ENCODE results near the gene FCRL2.

The FCRL2 gene

DNA sequence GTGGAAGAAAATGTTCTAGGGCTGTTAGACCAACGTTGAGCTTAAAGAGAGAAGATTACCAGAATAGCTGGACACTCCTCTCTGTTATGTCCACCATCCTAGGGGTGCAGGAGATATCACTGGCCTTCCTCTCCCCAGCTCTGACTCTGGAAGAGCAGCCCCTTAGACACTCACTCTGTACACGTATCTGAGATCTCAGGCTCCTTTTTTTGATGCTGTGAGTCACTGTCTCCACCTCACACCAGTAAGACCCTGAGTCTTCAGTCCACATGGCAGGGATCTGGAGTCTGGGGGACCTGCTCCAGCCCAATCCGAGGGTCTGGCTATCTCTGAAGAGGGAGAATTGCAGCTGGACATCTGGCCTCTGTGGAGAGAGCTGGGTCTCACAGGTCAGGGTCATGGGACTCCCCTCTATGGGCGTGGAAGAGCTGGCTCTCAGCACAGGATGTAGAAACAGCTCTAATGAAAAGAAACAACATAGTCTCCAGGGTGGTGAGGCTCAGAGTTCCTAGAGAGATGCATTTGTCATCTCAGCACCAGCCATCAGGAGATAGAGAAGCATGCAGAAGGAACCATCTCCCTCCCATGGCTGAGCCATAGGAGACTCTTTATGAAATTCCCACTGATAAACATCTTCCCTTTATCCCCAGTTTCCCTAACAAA is 79.8 kb downstream of the FCRL2 start:
- no peak overlapping the region for H3K9ac ChIP-seq
- H3K79me2 ChIP-seq = no peaks in the 10 kb centered on the region
- H3K36me3 ChIP-seq (ENCODE audit: control insufficient read depth, insufficient read depth, low read length) = no peaks in the 10 kb centered on the region
- no peak overlapping the region for H3K27ac ChIP-seq
- H2AFZ ChIP-seq = no peak overlapping the region
- no peaks in the 10 kb centered on the region for H3K27me3 ChIP-seq (ENCODE audit: control insufficient read depth, insufficient read depth, low read length)
- no peaks in the 10 kb centered on the region for H3K4me1 ChIP-seq
- no peak overlapping the region for H3K4me2 ChIP-seq (ENCODE audit: low read length)
- TF ChIP-seq, protein P1, sequence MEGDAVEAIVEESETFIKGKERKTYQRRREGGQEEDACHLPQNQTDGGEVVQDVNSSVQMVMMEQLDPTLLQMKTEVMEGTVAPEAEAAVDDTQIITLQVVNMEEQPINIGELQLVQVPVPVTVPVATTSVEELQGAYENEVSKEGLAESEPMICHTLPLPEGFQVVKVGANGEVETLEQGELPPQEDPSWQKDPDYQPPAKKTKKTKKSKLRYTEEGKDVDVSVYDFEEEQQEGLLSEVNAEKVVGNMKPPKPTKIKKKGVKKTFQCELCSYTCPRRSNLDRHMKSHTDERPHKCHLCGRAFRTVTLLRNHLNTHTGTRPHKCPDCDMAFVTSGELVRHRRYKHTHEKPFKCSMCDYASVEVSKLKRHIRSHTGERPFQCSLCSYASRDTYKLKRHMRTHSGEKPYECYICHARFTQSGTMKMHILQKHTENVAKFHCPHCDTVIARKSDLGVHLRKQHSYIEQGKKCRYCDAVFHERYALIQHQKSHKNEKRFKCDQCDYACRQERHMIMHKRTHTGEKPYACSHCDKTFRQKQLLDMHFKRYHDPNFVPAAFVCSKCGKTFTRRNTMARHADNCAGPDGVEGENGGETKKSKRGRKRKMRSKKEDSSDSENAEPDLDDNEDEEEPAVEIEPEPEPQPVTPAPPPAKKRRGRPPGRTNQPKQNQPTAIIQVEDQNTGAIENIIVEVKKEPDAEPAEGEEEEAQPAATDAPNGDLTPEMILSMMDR (IDR thresholded peaks at IDR 0.05) = no peak
- no peak overlapping the region for H3K4me3 ChIP-seq (ENCODE audit: low read depth, low read length)
- H3K9me3 ChIP-seq (ENCODE audit: control insufficient read depth, low read length) = no peaks in the 10 kb centered on the region

All from parathyroid adenoma (tissue), 2 donors.